HEK293 (cell line): ENCODE data around the gene HEMK1.

Experiments used
- CTCF ChIA-PET: fragments of 350-600 bp; formaldehyde crosslinking; extraction: SDS; loops from one replicate; lab custom pipeline; 2021; ENCODE audit warnings: antibody characterized with exemption; lab: Yijun Ruan, JAX
- POLR2A ChIA-PET: fragments of 300-600 bp; formaldehyde crosslinking; extraction: SDS; loops from one replicate; lab custom pipeline; 2020; ENCODE audit warnings: antibody characterized with exemption, inconsistent platforms; lab: Yijun Ruan, JAX
- H3K27ac ChIP-seq: fragments of 200-500 bp; sonication (Bioruptor generic); 2 replicates; pipeline ENCODE4 v1.5.1; 2014; ENCODE audit warnings: low read depth, low read length, control low read depth, inconsistent platforms; ENCODE audit errors: extremely low read depth
- H3K36me3 ChIP-seq, 2 experiments: fragments of 200-500 bp in 1 of 2; sonication (Bioruptor generic) in 1 of 2; 1 replicate in 1 of 2; 2 replicates in 1 of 2; pipeline ENCODE4 v1.5.1; 2014 to 2017; ENCODE audit warnings: inconsistent platforms in 2 of 2, low read length in 2 of 2; ENCODE audit not compliant: control insufficient read depth in 2 of 2, insufficient read depth in 1 of 2
- H3K4me1 ChIP-seq: fragments of 200-500 bp; sonication (Bioruptor generic); 2 replicates; pipeline ENCODE4 v1.5.1; 2014; ENCODE audit warnings: mild to moderate bottlenecking, low read length, inconsistent platforms; ENCODE audit not compliant: control insufficient read depth, insufficient read depth
- H3K4me3 ChIP-seq: 2 replicates; pipeline ENCODE4 v1.5.1; 2011; ENCODE audit warnings: low read depth, mild to moderate bottlenecking, control low read depth, low read length, moderate library complexity
- H3K9me3 ChIP-seq: fragments of 200-500 bp; sonication (Bioruptor generic); 2 replicates; pipeline ENCODE4 v1.5.1; 2014; ENCODE audit warnings: low read depth, low read length, inconsistent platforms; ENCODE audit not compliant: control insufficient read depth, insufficient read depth
- BCL6B ChIP-seq: fragments of 450-650 bp; formaldehyde crosslinking; IDR thresholded peaks from 2 replicates; pipeline ENCODE4 v1.5.1; 2017; ENCODE audit warnings: missing biosample characterization, missing genetic modification characterization
- CTCF ChIP-seq: fragments of 450-650 bp; formaldehyde crosslinking; IDR thresholded peaks from 2 replicates; pipeline ENCODE4 v1.5.1; 2016; ENCODE audit warnings: missing biosample characterization, missing genetic modification characterization
- EGR2 ChIP-seq: fragments of 450-650 bp; formaldehyde crosslinking; IDR thresholded peaks from 2 replicates; pipeline ENCODE4 v1.5.1; 2016; ENCODE audit warnings: low read depth, missing biosample characterization, missing genetic modification characterization
- GLI2 ChIP-seq: fragments of 450-650 bp; formaldehyde crosslinking; IDR thresholded peaks from 2 replicates; pipeline ENCODE4; 2017; ENCODE audit warnings: missing biosample characterization, missing genetic modification characterization, low read depth, borderline replicate concordance
- HIC1 ChIP-seq: fragments of 450-650 bp; formaldehyde crosslinking; IDR thresholded peaks from 2 replicates; pipeline ENCODE4 v1.5.1; 2016; ENCODE audit warnings: missing biosample characterization, missing genetic modification characterization
- KLF1 ChIP-seq: fragments of 450-650 bp; formaldehyde crosslinking; IDR thresholded peaks from 2 replicates; pipeline ENCODE4 v1.5.1; 2016; ENCODE audit warnings: missing biosample characterization, missing genetic modification characterization
- KLF8 ChIP-seq: fragments of 450-650 bp; formaldehyde crosslinking; IDR thresholded peaks from 2 replicates; pipeline ENCODE4 v1.5.1; 2016; ENCODE audit warnings: missing biosample characterization, missing genetic modification characterization
- OSR2 ChIP-seq: fragments of 450-650 bp; formaldehyde crosslinking; IDR thresholded peaks from 2 replicates; pipeline ENCODE4 v1.5.1; 2016; ENCODE audit warnings: missing biosample characterization, missing genetic modification characterization
- SCRT2 ChIP-seq: fragments of 450-650 bp; formaldehyde crosslinking; IDR thresholded peaks from 2 replicates; pipeline ENCODE4 v1.5.1; 2016; ENCODE audit warnings: missing biosample characterization, missing genetic modification characterization
- TCF7L2 ChIP-seq: IDR thresholded peaks from 2 replicates; pipeline ENCODE4 v1.6.1; 2011; ENCODE audit warnings: low read depth, mild to moderate bottlenecking, inconsistent platforms, low read length, moderate library complexity, borderline replicate concordance
- ZEB2 ChIP-seq: fragments of 450-650 bp; formaldehyde crosslinking; IDR thresholded peaks from 2 replicates; pipeline ENCODE4 v1.5.1; 2016; ENCODE audit warnings: missing biosample characterization, missing genetic modification characterization
- ZIC2 ChIP-seq: fragments of 450-650 bp; formaldehyde crosslinking; IDR thresholded peaks from 2 replicates; pipeline ENCODE4 v1.5.1; 2016; ENCODE audit warnings: missing biosample characterization, missing genetic modification characterization
- ZNF112 ChIP-seq: fragments of 450-650 bp; formaldehyde crosslinking; IDR thresholded peaks from 2 replicates; pipeline ENCODE4 v1.5.0; 2017; ENCODE audit warnings: missing biosample characterization, missing genetic modification characterization
- ZNF138 ChIP-seq: fragments of 450-650 bp; formaldehyde crosslinking; IDR thresholded peaks from 2 replicates; pipeline ENCODE4 v1.5.1; 2016; ENCODE audit warnings: missing biosample characterization, missing genetic modification characterization, borderline replicate concordance
- ZNF513 ChIP-seq: fragments of 450-650 bp; IDR thresholded peaks from 2 replicates; pipeline ENCODE4 v1.5.1; 2018; ENCODE audit warnings: missing biosample characterization, missing genetic modification characterization
- ZNF555 ChIP-seq: fragments of 450-650 bp; formaldehyde crosslinking; conservative IDR thresholded peaks from 2 replicates; pipeline ENCODE4 v1.5.1; 2017; ENCODE audit warnings: missing biosample characterization, mild to moderate bottlenecking, missing genetic modification characterization, inconsistent platforms
- ZNF560 ChIP-seq: fragments of 450-650 bp; formaldehyde crosslinking; IDR thresholded peaks from 2 replicates; pipeline ENCODE4 v1.5.1; 2017; ENCODE audit warnings: missing biosample characterization, missing genetic modification characterization, borderline replicate concordance
- ZNF610 ChIP-seq: fragments of 450-650 bp; formaldehyde crosslinking; IDR thresholded peaks from 2 replicates; pipeline ENCODE4 v1.5.1; 2016; ENCODE audit warnings: missing biosample characterization, missing genetic modification characterization, borderline replicate concordance
- ZNF621 ChIP-seq: fragments of 450-650 bp; formaldehyde crosslinking; IDR thresholded peaks from 2 replicates; pipeline ENCODE4 v1.5.1; 2017; ENCODE audit warnings: missing biosample characterization, missing genetic modification characterization
- ZNF654 ChIP-seq: fragments of 450-650 bp; formaldehyde crosslinking; IDR thresholded peaks from 2 replicates; pipeline ENCODE4 v1.5.1; 2016; ENCODE audit warnings: low read depth, missing biosample characterization, missing genetic modification characterization
- ZNF707 ChIP-seq: fragments of 450-650 bp; formaldehyde crosslinking; IDR thresholded peaks from 2 replicates; pipeline ENCODE4 v1.5.1; 2016; ENCODE audit warnings: missing biosample characterization, missing genetic modification characterization
- ZNF747 ChIP-seq: fragments of 450-650 bp; formaldehyde crosslinking; IDR thresholded peaks from 2 replicates; pipeline ENCODE4 v1.5.1; 2016; ENCODE audit warnings: missing biosample characterization, missing genetic modification characterization
- ZNF76 ChIP-seq: fragments of 450-650 bp; formaldehyde crosslinking; IDR thresholded peaks from 2 replicates; pipeline ENCODE4; 2016; ENCODE audit warnings: low read depth, missing biosample characterization, missing genetic modification characterization, borderline replicate concordance
- ZNF785 ChIP-seq: fragments of 450-650 bp; formaldehyde crosslinking; IDR thresholded peaks from 2 replicates; pipeline ENCODE4 v1.5.1; 2016; ENCODE audit warnings: missing biosample characterization, missing genetic modification characterization
- ZNF837 ChIP-seq: fragments of 450-650 bp; formaldehyde crosslinking; IDR thresholded peaks from 2 replicates; pipeline ENCODE4 v1.5.1; 2016; ENCODE audit warnings: missing biosample characterization, missing genetic modification characterization
- ZSCAN23 ChIP-seq: fragments of 450-650 bp; formaldehyde crosslinking; IDR thresholded peaks from 2 replicates; pipeline ENCODE4 v1.5.1; 2016; ENCODE audit warnings: missing biosample characterization, missing genetic modification characterization
- TF ChIP-seq, protein P1 (sequence below): fragments of 450-650 bp; formaldehyde crosslinking; IDR thresholded peaks from 2 replicates; pipeline ENCODE4 v1.5.1; 2017; ENCODE audit warnings: missing biosample characterization, mild to moderate bottlenecking, missing genetic modification characterization, moderate library complexity

HEMK1 gene

GRCh38 chr3:50617096-50617791 is 47.9 kb downstream of the HEMK1 start, which contains the start of gene MAPKAPK3:
Gene MAPKAPK3 (plus strand): TSS chr3:50617151. CDS start chr3:50617566, 415 bp downstream.
- CTCF ChIA-PET: interaction anchor here (0.5 to 6.2 kb wide), 16 partner anchors 9 to 1102 kb away, joined by 3 to 139 read pairs (median 6); partner anchors contain the start of gene HEMK1
- 0 out of 2 replicates have a peak, but pooled peaks cover 2% of the 10 kb centered on the region for H3K4me1 ChIP-seq
- POLR2A ChIA-PET: interaction anchor here (0.7 to 2.5 kb wide), 8 partner anchors 15 to 779 kb away, joined by 3 to 9 read pairs (median 3); partner anchors contain the start of gene MANF
- peaks cover 0 to 16% of the 10 kb centered on the region in 2 experiments; a peak in 1 of 3 replicates for H3K36me3 ChIP-seq
- no peaks in the 10 kb centered on the region for H3K9me3 ChIP-seq
- peak within 1 kb of the TSS; percentile 78 for H3K4me3 ChIP-seq
- peak within 1 kb of the TSS; percentile 84 for H3K27ac ChIP-seq
- TF ChIP-seq ZNF560: no peak
- TF ChIP-seq ZNF610 (tag by site-specific recombination): no peak
- peak; percentile 70 for TF ChIP-seq ZIC2 (tag by site-specific recombination)
- no peak for TF ChIP-seq ZNF112 (tag by site-specific recombination)
- TF ChIP-seq ZNF76 (tag by site-specific recombination): peak; percentile 80
- TF ChIP-seq ZNF654: no peak
- TF ChIP-seq KLF1 (tag by site-specific recombination): peak; percentile 48
- no peak for TF ChIP-seq ZNF138 (tag by site-specific recombination)
- no peak for TF ChIP-seq ZNF785 (tag by site-specific recombination)
- TF ChIP-seq SCRT2 (tag by site-specific recombination): no peak
- TF ChIP-seq ZNF747: no peak
- TF ChIP-seq TCF7L2: no peak
- TF ChIP-seq HIC1 (tag by site-specific recombination): no peak
- TF ChIP-seq ZNF513 (tag by site-specific recombination): no peak
- TF ChIP-seq ZNF707 (tag by site-specific recombination): no peak
- no peak for TF ChIP-seq ZNF837 (tag by site-specific recombination)
- no peak for TF ChIP-seq EGR2 (tag by site-specific recombination)
- no peak for TF ChIP-seq OSR2
- no peak for TF ChIP-seq GLI2 (tag by site-specific recombination)
- TF ChIP-seq KLF8 (tag by site-specific recombination): peak; percentile 28; the same call in 1 of the 2 replicates
- TF ChIP-seq BCL6B (tag by site-specific recombination): no peak
- TF ChIP-seq, protein P1, sequence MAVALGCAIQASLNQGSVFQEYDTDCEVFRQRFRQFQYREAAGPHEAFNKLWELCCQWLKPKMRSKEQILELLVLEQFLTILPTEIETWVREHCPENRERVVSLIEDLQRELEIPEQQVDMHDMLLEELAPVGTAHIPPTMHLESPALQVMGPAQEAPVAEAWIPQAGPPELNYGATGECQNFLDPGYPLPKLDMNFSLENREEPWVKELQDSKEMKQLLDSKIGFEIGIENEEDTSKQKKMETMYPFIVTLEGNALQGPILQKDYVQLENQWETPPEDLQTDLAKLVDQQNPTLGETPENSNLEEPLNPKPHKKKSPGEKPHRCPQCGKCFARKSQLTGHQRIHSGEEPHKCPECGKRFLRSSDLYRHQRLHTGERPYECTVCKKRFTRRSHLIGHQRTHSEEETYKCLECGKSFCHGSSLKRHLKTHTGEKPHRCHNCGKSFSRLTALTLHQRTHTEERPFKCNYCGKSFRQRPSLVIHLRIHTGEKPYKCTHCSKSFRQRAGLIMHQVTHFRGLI (tag by site-specific recombination): no peak
- TF ChIP-seq ZNF555 (tag by site-specific recombination): no peak
- TF ChIP-seq ZSCAN23 (tag by site-specific recombination): no peak
- no peak for TF ChIP-seq ZNF621
- 0 out of 2 replicates have a peak, but pooled peaks have one; percentile 37 for TF ChIP-seq ZEB2
- peak; percentile 46; the same call in 1 of the 2 replicates for TF ChIP-seq CTCF (tag by site-specific recombination)
